Left renal cortex interstitium (tissue), 4 donors: ENCODE results near the gene ALKBH4. TPM values are rescaled to one million over a fixed set of nuclear protein-coding genes. Genes with fewer than 3 reads are reported as not detected.
"Not testable (repeated sequence)": the region's sequence is repeated elsewhere in the genome, so short reads cannot be mapped to it uniquely, and the experiment has no call there.

Experiments
- DNase-seq, 4 donors: peaks; one replicate each; pipeline ENCODE4 v3.0.0-alpha.2; 2013; ENCODE audit warnings: low read depth in 4 of 4, low spot score in 2 of 4, missing footprints in 1 of 4
- polyA plus RNA-seq, 4 donors: library from polyadenylated mRNA; unstranded; fragments of 120-200 nt; gene quantifications; one replicate each; pipeline ENCODE4 v1.2.1, GENCODE V29; 2013; ENCODE audit not compliant: insufficient read length in 4 of 4

ALKBH4 gene
- polyA plus RNA-seq, 4 donors = 10.3 to 16.7 (median 14.6) TPM

DNA sequence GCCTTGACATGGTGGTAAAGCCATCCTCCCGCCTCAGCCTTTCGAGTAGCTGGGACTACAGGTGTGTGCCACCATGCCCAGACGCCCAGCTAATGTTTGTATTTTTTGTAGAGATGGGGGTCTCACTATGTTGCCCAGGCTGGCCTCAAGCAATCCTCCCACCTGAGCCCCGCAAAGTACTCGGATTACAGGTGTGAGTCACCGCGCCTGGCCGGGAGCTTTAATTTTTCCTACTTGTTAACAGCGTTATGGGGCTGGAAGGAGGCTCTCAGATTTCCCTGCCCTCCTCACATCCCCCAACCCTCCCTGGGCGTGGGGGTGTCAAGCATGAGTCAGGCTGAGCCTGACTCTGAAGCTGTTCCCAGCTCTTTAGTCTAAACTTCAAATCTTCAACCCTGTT lies 8.3 kb downstream of the ALKBH4 start:
- no peak for DNase-seq

DNA sequence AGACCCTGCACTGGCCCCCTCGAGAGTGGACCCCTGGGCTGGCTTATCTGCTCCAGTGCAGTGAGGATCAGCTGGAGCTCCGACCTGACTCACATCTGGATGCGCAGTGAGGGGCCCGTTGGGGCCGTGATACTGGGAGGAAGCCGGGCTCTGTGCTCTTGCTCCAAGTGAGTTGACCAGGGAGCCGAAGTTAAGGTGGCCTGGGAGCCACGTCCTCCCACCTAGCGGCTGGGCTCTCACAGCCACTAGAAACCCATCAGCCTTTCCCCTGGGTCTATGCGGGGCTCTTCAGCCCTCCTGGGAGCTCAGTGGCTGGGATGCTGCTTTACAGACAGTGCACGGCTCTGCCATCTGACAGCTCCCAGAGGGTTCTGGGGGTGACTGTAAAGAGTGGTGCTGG lies 9.1 kb downstream of the ALKBH4 start:
- no peak for DNase-seq

DNA sequence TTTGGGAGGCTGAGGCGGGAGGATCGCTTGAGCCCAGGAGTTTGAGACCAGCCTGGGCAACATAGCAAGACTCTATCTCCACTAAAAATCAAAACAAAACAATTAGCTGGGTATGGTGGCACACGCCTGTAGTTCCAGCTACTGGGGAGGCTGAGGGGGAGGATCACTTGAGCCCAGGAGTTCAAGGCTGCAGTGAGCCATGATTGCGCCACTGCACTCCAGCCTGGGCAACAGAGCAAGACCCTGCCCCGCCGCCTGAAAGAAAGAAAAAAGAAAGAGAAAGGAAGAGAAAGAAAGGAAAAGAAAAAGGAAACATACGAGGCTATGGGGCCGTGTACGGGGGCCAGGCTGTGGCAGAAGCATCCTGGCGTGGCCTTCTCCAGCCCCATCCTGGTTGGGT lies 9.7 kb downstream of the ALKBH4 start:
- DNase-seq = not testable (repeated sequence)

DNA sequence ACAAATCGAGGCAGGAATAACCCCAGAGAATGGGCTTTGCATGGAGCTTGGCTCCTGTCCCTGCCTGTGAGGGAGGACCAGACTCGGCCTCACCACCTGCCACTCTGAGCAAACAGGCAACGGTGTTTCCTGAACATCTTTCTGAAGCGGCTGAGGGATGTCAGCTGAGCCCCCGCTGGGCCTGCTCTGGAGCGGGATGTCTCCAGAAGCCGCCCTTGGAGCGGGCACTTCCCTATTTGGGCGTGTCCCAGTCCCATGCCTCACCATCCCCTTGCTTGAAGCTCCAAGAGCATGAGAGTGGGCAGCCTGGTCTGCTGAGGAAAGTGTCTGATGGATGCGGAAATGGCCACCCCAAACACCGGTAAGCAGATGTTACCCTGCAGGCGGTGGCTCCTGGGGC lies 10.2 kb downstream of the ALKBH4 start:
- DNase-seq = no peak

DNA sequence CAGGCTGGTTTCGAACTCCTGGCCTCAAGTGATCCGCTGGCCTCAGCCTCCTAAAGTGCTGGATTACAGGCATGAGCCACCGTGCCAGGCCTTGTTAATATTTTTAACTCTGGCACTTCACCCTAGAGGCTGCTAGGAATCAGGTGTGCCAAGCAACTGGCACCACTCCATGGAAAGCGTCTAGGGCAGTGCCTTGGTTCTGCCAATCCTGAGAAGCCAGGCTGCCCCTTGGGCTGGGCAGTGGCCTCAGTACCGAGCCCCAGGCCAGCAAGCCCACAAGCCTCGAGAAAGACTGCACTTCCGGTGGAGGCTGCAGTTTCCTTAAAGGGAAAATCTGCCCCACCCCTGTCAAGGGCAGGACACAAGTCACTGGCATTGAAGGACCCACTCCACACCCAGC lies 11.3 kb downstream of the ALKBH4 start:
- no peak for DNase-seq

DNA sequence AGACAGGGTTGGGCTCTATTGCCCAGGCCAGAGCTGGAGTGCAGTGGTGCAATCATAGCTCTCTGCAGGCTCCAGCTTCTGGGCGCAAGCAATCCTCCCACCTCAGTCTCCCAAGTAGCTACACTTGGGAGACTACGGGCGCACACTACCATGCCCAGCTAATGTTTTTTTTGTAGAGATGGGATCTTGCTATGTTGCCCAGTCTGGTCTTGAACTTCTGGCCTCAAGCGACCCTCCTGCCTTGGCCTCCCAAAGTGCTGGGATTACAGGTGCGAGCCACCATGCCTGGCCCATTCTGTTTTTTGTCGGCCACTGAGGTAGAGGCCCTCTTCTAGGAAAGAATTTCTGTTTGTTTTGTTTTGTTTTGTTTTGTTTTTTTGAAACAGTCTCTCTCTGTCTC lies 12.2 kb downstream of the ALKBH4 start:
- DNase-seq = no peak

GRCh38 chr7:102451371-102452054 lies 13.2 kb downstream of the ALKBH4 start:
- no peak for DNase-seq

DNA sequence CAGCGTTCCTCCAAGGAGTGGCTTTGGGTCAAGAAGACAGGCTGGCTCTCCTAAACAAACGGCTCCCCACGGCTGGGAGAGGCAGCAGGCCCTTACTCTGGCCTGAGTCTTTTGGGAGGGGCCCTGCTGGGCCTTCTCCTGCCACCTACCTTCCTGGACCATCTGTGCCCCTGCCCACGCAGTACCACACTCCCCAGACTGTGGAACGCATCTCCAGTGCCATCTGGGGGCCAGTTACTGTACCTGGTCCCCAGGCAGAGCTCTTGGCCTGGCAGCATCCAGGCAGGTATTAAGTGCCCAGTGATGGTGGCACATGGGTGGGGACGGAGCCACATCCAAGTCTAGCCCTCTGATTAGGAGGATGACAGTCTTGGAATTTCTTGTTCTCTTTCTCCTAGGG lies 14.4 kb downstream of the ALKBH4 start:
- no peak for DNase-seq

- no peak for DNase-seq
Measured at GRCh38 chr7:102449136-102449535, 15.5 kb downstream of the ALKBH4 start.

- no peak for DNase-seq
Measured at GRCh38 chr7:102447311-102447710, 17.4 kb downstream of the ALKBH4 start.

GRCh38 chr7:102446387-102447156 lies 18.1 kb downstream of the ALKBH4 start:
- DNase-seq = no peak

- DNase-seq = no peak
Measured at GRCh38 chr7:102445674-102446071, 19.0 kb downstream of the ALKBH4 start.

DNA sequence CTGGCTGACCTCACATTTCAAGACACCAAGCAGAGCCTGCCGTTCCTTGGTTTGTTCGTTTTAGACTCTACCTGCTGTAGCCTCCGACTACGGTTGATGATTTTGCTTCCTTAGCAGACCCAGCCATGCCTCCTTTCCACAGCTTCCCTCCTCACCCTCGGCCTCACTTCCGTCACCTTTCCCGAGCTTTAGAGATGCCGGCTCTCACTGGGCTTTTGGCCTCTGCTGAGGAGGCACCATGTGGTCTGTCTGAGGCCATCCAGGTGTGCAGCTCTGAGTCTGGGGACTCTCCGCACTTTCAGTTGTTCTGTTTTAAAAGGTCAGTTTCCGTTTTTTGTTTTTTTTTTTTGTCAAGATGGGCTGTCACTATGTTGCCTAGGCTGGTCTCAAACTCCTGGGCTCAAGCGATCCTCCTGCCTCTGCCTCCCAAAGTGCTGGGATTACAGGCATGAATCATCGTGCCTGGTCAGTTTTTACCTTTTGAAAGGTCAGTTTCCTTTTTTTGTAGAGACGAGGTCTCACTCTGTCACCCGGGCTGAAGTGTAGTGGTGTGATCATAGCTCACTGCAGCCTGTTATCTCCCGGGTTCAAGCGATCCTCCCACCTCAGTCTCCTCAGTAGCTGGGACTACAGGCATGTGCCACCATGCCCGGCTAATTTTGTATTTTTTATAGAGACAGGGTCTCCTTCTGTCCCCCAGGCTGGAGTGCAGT lies 19.5 kb downstream of the ALKBH4 start:
- no peak for DNase-seq

DNA sequence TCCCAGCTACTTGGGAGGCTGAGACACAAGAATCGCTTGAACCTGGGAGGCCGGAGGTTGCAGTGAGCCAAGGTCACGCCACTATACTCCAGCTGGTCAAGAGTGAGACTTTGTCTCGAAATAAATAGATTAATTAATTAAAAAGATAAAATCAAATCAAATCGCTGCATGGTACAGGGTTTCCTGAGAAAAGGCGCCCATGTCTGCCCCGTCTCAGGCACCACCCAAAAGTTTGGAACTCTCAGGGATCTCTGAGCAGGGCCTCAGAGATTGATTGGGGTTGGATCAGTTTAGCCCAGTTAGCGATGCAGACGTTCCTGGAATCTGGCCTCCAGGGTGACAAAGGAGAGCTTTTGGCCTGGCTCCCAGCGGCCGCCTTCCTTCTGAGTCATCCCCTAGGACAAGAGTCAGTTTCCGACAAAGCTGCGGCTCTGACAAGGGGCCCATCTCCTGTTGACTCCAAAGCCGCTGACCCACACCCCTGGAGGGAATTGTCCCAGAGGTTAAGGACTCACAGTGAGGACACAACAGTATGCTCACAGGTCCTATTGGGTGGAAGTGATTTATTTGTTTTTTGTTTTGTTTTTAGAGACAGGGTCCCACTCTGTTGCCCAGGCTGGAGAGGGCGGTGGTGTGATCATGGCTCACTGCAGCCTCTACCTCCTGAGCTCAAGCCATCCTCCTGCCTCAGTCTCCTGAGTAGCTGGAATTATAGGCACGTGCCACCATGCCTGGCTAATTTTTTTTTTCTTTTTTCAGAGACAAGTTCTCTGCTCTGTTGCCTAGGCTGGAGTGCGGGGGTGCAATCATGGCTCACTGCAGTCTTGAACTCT lies 24.5 kb downstream of the ALKBH4 start:
- DNase-seq = no peak

- DNase-seq = no peak
Measured at GRCh38 chr7:102436118-102436517, 28.5 kb downstream of the ALKBH4 start.

GRCh38 chr7:102434039-102434486 lies 30.6 kb downstream of the ALKBH4 start:
- DNase-seq = no peak

DNA sequence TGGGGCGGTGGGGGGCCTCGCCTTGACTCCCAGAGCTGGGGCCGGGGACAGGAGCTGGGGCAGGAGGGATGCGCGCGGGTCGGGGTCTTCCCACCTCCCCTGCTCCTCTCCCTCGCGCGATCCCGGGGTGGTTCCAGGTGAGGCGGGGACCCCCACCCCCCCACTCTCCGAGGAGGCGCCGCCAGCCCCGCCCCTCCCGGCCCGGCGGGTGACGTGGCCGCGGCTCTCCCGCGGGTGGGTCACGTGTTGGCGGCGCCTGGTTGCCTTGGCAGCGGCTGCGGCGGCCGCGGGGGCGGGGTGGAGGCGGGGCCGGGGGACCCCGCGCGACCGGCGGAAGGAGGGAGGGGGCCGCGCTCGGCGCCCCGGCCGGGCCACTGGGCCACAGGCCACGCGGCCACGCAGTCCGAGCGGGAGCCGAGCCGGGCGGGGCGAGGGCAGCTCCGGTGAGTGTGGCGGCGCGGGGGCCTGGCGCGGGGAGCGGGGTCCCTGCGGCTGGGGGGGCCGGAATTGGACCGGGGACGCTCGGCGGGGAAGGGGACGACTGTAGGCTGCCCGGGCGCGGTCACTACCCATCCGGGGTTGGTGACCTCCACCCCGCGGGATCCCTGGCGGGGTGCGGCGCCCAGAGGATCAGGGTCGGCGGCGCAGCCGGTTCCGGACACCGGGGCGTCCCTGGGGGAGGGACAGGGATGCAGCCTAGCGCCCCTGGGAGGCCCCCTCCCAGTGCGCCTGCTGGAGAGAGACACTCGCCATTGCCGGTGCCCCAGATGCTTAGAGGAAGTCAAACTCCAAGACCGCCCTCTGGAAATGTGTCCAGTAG lies 31.2 kb downstream of the ALKBH4 start, which contains the start of gene ORAI2:
ORAI2 (plus strand) TSS at position 357 of the 820 bp plus-strand sequence. CDS start 5,382 bp downstream, outside the sequence.
- no peak for DNase-seq

GRCh38 chr7:102432442-102433218 lies 32.0 kb downstream of the ALKBH4 start:
- no peak for DNase-seq
